Measurements from ENCODE around the gene FBXL20. TPM values are rescaled to one million over a fixed set of nuclear protein-coding genes. Genes with fewer than 3 reads are reported as not detected.
"Not testable (repeated sequence)": the region's sequence is repeated elsewhere in the genome, so short reads cannot be mapped to it uniquely, and the experiment has no call there.

FBXL20 gene
- polyA plus RNA-seq, 1 of the 3 experiments (the other 2 are of a cell fraction) = 2.2 TPM

- no peaks in the 10 kb centered on the region for H3K4me1 ChIP-seq (ENCODE audit: control insufficient read depth in 1 of 2, insufficient read depth in 2 of 2, low read depth in 1 of 2, low read length in 1 of 2)
- H3K36me3 ChIP-seq (replicated peaks in 1 of 2; ENCODE audit: control insufficient read depth in 1 of 2, insufficient read depth in 2 of 2, low read length in 1 of 2) = peaks cover 4 to 14% of the 10 kb centered on the region in 2 experiments
- DNase-seq = no peak
- no peaks in the 10 kb centered on the region for H3K27me3 ChIP-seq (ENCODE audit: insufficient read depth)
- TF ChIP-seq USF1 (IDR thresholded peaks at IDR 0.05; ENCODE audit: borderline replicate concordance, low read depth) = no peak
- no peak for TF ChIP-seq TAF1 (IDR thresholded peaks at IDR 0.05; ENCODE audit: borderline replicate concordance, low read depth, low read length)
- no peak for TF ChIP-seq CHD2 (IDR thresholded peaks at IDR 0.05; ENCODE audit: low read length, partially characterized antibody)
- H4K20me1 ChIP-seq (ENCODE audit: insufficient read depth) = no peaks in the 10 kb centered on the region
- H3K9ac ChIP-seq = no peak overlapping the region
- H3K27ac ChIP-seq (ENCODE audit: low read depth in 2 of 2, low read length in 1 of 2) = no peak overlapping the region
- H3K4me2 ChIP-seq = no peak overlapping the region
- H3K9me3 ChIP-seq = no peaks in the 10 kb centered on the region
- no peaks in the 10 kb centered on the region for H3K79me2 ChIP-seq (ENCODE audit: insufficient read depth)
- H3K9me2 ChIP-seq = no peaks in the 10 kb centered on the region
- peaks cover 6% of the 10 kb centered on the region for H3F3A ChIP-seq (replicated peaks; ENCODE audit: insufficient read depth)
- H3K4me3 ChIP-seq (ENCODE audit: low read depth in 2 of 2, low read length in 1 of 2) = no peak overlapping the region
- ChIA-PET POLR2A (no interaction called here), CTCF (interaction anchor here (1.0 kb wide), 1 partner anchor 11 kb away, joined by 3 read pairs; no protein-coding TSS in a partner anchor)
- WGBS (ENCODE audit: low lambda C conversion rate) = 98% methylated on average over 2 of the region's 2 CpGs
- no peak overlapping the region for H2AFZ ChIP-seq (ENCODE audit: low read depth)
These were observed 62.2 kb downstream of the FBXL20 start for GRCh38 chr17:39339272-39339671.

GRCh38 chr17:39337649-39338048 lies 63.8 kb downstream of the FBXL20 start:
- H3K9me2 ChIP-seq; CTCF ChIA-PET; H3K27ac ChIP-seq (ENCODE audit: low read depth in 2 of 2, low read length in 1 of 2); H3F3A ChIP-seq (replicated peaks; ENCODE audit: insufficient read depth); H3K9me3 ChIP-seq; POLR2A ChIA-PET; H3K4me3 ChIP-seq (ENCODE audit: low read depth in 2 of 2, low read length in 1 of 2); H3K27me3 ChIP-seq (ENCODE audit: insufficient read depth); H3K9ac ChIP-seq; H2AFZ ChIP-seq (ENCODE audit: low read depth); H4K20me1 ChIP-seq (ENCODE audit: insufficient read depth); DNase-seq; H3K4me1 ChIP-seq (ENCODE audit: control insufficient read depth in 1 of 2, insufficient read depth in 2 of 2, low read depth in 1 of 2, low read length in 1 of 2); H3K4me2 ChIP-seq; H3K79me2 ChIP-seq (ENCODE audit: insufficient read depth): not testable (repeated sequence)
- H3K36me3 ChIP-seq (replicated peaks in 1 of 2; ENCODE audit: control insufficient read depth in 1 of 2, insufficient read depth in 2 of 2, low read length in 1 of 2) = peaks cover 4 to 14% of the 10 kb centered on the region in 2 experiments
- WGBS (ENCODE audit: low lambda C conversion rate) = 100% methylated on average over 5 of the region's 26 CpGs

- no peak overlapping the region for H3K4me2 ChIP-seq
These were observed 65.7 kb downstream of the FBXL20 start for GRCh38 chr17:39335704-39336223.

GRCh38 chr17:39334008-39334744 lies 67.2 kb downstream of the FBXL20 start:
- H4K20me1 ChIP-seq (ENCODE audit: insufficient read depth); H3K9me3 ChIP-seq; H3K9me2 ChIP-seq; H3K27ac ChIP-seq (ENCODE audit: low read depth in 2 of 2, low read length in 1 of 2); CTCF ChIA-PET; H3K79me2 ChIP-seq (ENCODE audit: insufficient read depth); H3K4me3 ChIP-seq (ENCODE audit: low read depth in 2 of 2, low read length in 1 of 2); H3K36me3 ChIP-seq (replicated peaks in 1 of 2; ENCODE audit: control insufficient read depth in 1 of 2, insufficient read depth in 2 of 2, low read length in 1 of 2); H3K9ac ChIP-seq; H3F3A ChIP-seq (replicated peaks; ENCODE audit: insufficient read depth); H3K4me1 ChIP-seq (ENCODE audit: control insufficient read depth in 1 of 2, insufficient read depth in 2 of 2, low read depth in 1 of 2, low read length in 1 of 2); H3K4me2 ChIP-seq; DNase-seq; H3K27me3 ChIP-seq (ENCODE audit: insufficient read depth); H2AFZ ChIP-seq (ENCODE audit: low read depth): not testable (repeated sequence)
- 87% methylated on average over 5 of the region's 6 CpGs for WGBS (ENCODE audit: low lambda C conversion rate)
- POLR2A ChIA-PET = interaction anchor here (0.5 kb wide), 1 partner anchor 507 kb away, joined by 6 read pairs; no protein-coding TSS in a partner anchor

More at GRCh38 chr17:39335704-39336223, 65.7 kb downstream of the FBXL20 start:
- ChIA-PET CTCF (no interaction called here), POLR2A (no interaction called here)
- Histone ChIP-seq H3K27me3 (ENCODE audit: insufficient read depth) (no peaks in the 10 kb centered on the region), H3K4me1 (ENCODE audit: control insufficient read depth in 1 of 2, insufficient read depth in 2 of 2, low read depth in 1 of 2, low read length in 1 of 2) (no peaks in the 10 kb centered on the region), H3K9ac (no peak overlapping the region), H3K4me3 (ENCODE audit: low read depth in 2 of 2, low read length in 1 of 2) (no peak overlapping the region), H3K27ac (ENCODE audit: low read depth in 2 of 2, low read length in 1 of 2) (no peak overlapping the region), H3F3A (replicated peaks; ENCODE audit: insufficient read depth) (peaks cover 2% of the 10 kb centered on the region), H3K36me3 (replicated peaks in 1 of 2; ENCODE audit: control insufficient read depth in 1 of 2, insufficient read depth in 2 of 2, low read length in 1 of 2) (peaks cover 0 to 12% of the 10 kb centered on the region in 2 experiments), H4K20me1 (ENCODE audit: insufficient read depth) (no peaks in the 10 kb centered on the region), H3K9me3 (no peaks in the 10 kb centered on the region), H3K9me2 (no peaks in the 10 kb centered on the region), H2AFZ (ENCODE audit: low read depth) (no peak overlapping the region), H3K79me2 (ENCODE audit: insufficient read depth) (no peaks in the 10 kb centered on the region)
- TF ChIP-seq NRF1 (IDR thresholded peaks at IDR 0.05; ENCODE audit: low read depth, low read length) = no peak
- no peak for TF ChIP-seq EP300 (IDR thresholded peaks at IDR 0.05; ENCODE audit: borderline replicate concordance in 1 of 2, low read depth in 1 of 2, low read length in 1 of 2)
- no peak for TF ChIP-seq FOSL2 (IDR thresholded peaks at IDR 0.05; ENCODE audit: borderline replicate concordance, low read depth)
- TF ChIP-seq RAD21 (IDR thresholded peaks at IDR 0.05; ENCODE audit: low read length) = no peak
- DNase-seq = no peak
- WGBS (ENCODE audit: low lambda C conversion rate) = 75% methylated on average over 4 of the region's 4 CpGs

Measured in SK-N-SH (cell line).